ES-I3 (cell line): ENCODE data around the gene GNG12.

ENCODE experiments used
- H3K36me3 ChIP-seq: 2 replicates; pipeline ENCODE4 v1.6.1; 2013; ENCODE audit warnings: mild to moderate bottlenecking, low read length, control low read depth, moderate library complexity; ENCODE audit not compliant: insufficient read depth
- H3K4me1 ChIP-seq: 2 replicates; pipeline ENCODE4 v1.6.1; 2013; ENCODE audit warnings: mild to moderate bottlenecking, control low read depth, low read length; ENCODE audit not compliant: insufficient read depth
- H3K9ac ChIP-seq: 2 replicates; pipeline ENCODE4 v1.6.1; 2013; ENCODE audit warnings: low read depth, mild to moderate bottlenecking, low read length, moderate library complexity
- H3K9me3 ChIP-seq: 2 replicates; pipeline ENCODE4 v1.6.1; 2013; ENCODE audit warnings: mild to moderate bottlenecking, low read length, moderate library complexity; ENCODE audit not compliant: control insufficient read depth, insufficient read depth

Gene GNG12

DNA sequence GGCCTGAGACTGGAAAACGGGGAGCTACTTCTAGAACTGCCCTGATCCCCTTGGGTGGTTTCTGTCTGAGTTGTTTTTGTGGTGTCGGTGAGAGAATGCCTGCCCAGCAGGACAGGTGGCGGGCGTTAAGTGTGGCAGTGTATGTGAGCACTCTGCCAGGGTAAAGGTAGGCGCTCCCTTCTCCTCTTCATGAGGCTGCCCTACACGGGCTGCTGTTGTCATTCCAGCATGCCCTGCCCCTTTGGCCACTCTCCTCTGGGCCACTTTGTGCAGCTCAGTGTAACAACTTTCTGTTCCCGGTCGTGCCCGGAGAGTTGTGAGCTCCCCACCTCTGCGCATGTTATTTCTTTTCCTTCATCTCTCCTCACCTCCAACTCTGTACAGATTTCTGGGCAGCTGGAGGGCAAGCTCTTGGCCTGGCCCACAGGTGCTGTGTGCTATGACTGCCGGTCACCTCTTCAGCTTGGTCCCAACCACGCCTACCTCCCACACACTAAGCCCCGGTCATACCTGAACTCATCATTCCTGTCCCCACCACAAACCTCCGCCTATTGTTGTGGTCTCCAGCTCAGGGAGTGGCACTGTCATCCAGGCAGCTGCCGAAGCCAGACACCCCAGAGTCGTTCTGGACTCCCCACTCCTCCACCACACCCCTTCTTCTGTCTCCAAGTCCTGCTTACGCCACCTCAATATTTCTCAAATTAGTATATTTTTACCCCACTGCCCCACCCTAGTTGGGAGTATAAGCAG lies 79.3 kb downstream of the GNG12 start:
- peaks cover 33% of the 10 kb centered on the region for H3K4me1 ChIP-seq
- no peaks in the 10 kb centered on the region for H3K9me3 ChIP-seq
- no peaks in the 10 kb centered on the region for H3K36me3 ChIP-seq
- no peak overlapping the region for H3K9ac ChIP-seq

DNA sequence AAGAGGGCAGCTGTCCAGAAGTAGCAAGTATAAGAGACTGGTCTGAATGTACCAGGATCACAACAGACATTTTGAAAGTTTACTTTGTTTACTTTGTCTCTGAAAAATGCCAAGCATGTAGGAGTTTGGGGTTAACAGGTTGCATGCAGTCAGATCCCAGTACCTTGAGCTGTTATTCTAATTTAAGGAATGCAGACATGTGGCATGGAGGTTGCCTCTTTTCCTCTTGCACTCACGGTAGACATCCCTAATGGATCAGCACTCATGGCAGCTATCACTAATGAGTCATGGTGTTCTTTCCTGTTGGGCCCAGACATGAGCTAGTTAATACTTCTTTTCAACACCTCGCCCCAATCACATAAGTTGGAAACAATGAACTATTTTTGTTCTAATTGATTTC lies 81.0 kb downstream of the GNG12 start:
- no peaks in the 10 kb centered on the region for H3K9me3 ChIP-seq
- H3K9ac ChIP-seq: no peak overlapping the region
- H3K4me1 ChIP-seq: peaks cover 49% of the 10 kb centered on the region

DNA sequence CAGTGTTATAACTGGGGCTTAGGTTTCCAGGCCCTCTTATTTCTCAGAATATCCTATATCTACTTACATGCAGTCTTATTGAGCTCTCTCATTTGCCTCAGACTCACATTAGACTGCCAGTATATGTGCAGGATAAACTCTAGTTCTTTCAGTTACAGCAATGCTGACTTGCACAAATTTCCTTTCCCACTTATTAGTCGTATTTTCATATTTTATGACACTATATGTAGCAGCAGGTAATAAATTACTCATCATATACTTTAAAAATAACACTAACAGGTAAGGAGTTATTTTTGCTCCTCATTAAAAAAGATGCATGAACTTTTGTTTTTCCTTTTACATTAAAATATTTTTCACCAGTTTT lies 82.6 kb downstream of the GNG12 start:
- peaks cover 60% of the 10 kb centered on the region for H3K4me1 ChIP-seq
- no peaks in the 10 kb centered on the region for H3K9me3 ChIP-seq
- no peaks in the 10 kb centered on the region for H3K36me3 ChIP-seq
- no peak overlapping the region for H3K9ac ChIP-seq

More for the DNA sequence above, 81.0 kb downstream of the GNG12 start:
- H3K36me3 ChIP-seq: no peaks in the 10 kb centered on the region

DNA sequence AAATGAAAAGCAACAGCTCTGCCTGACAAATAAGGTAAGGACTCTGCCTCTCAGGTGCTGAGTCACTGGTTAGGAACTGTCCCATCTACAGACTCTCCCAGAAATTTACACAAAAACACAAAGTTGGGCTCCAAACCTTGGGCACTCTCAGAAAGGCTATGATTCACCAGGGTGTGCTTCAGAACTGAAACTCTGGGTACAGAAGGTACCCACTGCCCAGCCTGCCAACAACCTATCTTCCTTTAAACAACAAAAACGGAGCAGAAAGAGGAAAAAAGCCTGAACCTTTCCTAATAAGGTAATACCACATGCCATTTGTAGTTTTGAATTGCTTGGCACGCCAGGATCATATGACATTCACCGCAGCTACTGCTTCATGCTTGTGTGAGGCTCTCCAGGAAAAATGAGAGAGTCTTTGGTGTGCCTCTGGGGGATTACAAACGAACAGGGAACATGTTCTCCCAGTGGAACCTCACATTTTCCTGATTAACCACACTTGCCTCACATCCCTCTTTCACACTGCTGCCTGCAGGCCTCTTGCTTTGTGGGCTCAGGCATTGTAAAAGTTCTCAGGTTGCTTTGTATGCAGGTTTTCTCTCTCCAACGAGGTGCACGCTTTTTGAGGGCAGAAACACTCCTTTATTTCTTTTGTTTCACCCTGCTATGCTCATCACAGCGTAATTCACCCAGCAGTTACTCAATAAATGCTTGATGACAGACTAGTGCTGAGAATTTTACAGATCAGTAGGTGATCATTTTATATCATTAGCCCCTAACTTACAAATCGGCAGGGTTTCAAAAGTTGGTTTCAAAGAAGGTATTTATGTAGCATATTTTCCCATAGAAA lies 83.2 kb downstream of the GNG12 start:
- H3K4me1 ChIP-seq: peaks cover 60% of the 10 kb centered on the region

DNA sequence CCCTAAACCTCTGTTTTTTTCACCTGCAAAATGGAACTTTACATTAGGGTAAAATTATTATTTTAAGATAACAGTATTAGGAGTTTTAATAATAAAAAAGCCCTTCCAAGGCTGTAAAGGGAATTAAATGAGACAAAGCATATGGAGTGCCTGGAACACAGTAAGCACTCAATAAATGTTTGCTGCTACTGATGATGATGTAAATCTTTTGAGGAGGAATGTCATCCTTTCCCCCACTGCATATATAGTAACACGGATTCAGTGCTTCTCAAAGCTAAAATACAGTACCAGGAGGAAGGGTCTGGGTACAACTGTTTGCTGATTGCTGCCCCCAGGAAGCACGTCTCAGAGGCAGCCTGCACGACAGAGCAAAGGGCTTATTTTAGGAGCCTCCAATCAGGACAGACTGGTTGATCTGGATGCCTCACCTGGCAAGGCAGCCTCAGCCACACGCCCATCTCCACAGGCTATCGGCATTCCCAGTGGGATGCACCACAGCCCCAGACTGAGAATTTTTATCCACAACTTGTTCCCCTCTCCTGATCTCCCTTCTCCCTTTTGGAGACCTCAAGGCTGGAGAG lies 83.9 kb downstream of the GNG12 start:
- Histone ChIP-seq H3K9me3 (no peaks in the 10 kb centered on the region), H3K36me3 (no peaks in the 10 kb centered on the region), H3K4me1 (peaks cover 60% of the 10 kb centered on the region), H3K9ac (0 out of 2 replicates have a peak overlapping the region, but pooled peaks have one; percentile 16)

More for the DNA sequence above, 83.2 kb downstream of the GNG12 start:
- no peaks in the 10 kb centered on the region for H3K36me3 ChIP-seq
- peak overlapping the region; percentile 16; the same call in 1 of the 2 replicates for H3K9ac ChIP-seq
- H3K9me3 ChIP-seq: no peaks in the 10 kb centered on the region

DNA sequence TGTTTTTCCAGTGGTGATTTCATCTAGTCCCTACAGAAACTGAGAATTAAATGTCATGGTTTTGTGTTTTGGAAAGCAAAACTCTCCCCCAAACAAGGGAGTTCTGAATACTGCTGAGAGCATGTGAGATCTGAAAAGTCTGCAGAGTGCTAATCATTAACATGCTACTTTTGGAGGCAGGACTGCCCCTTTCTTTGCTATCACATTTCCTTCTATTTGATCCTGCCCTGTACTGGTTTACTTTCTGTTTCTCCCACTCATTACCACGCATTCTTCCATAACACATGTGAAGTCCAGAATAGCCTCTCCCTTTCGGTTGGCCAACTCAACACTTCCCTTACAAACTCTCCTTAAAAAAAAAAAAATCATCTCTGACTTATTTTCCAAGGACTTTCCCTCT lies 84.6 kb downstream of the GNG12 start:
- Histone ChIP-seq H3K36me3 (no peaks in the 10 kb centered on the region), H3K9me3 (no peaks in the 10 kb centered on the region), H3K4me1 (peaks cover 63% of the 10 kb centered on the region), H3K9ac (no peak overlapping the region)

DNA sequence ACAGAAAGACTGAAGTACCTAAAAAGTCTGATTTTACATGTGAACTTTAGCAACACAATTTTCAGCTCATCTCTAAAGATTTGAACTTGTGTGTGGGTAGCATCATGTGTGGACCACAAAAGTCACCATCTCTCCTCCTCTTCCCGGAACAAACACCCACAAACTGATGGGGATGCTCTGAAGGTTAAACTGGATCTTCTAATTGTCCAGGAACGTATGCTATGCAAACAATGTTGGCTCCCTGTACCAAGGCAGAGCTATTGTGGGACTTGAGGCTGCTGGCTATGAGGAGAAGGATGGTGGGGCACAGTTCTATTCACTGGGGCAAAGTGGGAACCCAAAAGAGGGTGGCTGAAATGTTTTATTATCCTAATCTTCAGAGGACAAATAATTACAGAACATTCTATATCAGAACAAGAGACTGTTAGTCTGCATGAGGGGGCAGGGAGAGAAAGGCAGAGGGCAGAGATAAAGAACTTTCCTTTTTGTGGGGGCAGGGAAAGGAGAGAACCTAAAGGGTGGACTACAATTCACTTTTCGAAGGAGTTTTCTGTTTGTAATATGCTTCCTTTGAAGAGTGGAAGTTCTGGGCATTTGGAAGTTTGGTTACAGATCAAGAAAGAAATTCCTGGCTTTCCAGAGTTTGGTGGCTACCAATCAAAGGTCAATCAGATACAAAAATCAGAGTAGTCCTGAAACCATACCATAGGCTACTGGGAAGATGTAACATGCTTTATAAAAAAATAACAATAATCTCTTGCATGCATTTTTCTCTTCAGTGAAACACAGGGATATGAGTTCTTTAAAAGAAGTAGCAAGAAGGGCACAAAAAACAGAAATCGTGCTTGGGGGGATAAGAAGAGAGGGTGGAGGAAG lies 85.4 kb downstream of the GNG12 start:
- Histone ChIP-seq H3K9ac (no peak overlapping the region), H3K36me3 (no peaks in the 10 kb centered on the region), H3K4me1 (peaks cover 68% of the 10 kb centered on the region), H3K9me3 (no peaks in the 10 kb centered on the region)

DNA sequence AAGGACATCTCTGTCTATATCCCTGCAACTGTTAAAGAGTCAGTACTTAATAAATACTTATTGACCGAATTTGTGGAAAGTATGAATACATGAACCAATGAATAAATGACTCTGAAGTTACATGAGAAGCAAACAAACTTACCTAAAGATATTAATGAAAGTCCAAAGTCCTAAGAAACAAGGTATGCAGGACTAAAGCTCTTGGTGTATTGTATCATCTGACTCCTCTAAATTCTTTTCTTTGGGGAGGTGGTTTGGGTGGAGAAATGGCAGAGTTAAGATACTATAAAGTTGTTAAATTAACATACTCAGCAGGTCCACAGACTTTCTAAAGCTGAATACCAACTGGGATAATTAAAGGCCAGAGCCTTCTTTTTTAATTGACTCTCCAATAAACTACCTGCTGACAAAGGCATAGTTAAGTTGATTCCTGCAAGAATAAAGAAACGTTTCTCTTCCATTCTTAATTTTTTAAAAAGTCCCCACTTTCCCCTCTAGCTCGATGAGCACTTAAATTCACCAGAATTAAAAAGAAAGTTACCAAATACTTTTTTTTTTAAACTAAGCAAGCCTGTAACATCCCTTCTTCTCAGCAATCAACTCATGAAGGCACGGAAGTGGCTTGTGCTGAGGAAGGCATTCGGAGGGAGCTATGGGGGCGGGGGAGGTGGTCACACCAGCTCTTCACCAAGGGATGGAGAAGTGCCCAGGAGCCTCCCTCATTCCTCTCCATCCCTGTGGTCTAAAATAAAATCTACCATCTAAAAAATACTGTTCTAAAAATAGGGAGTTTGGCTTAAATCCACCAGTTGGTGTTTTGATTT lies 87.2 kb downstream of the GNG12 start:
- Histone ChIP-seq H3K4me1 (peaks cover 56% of the 10 kb centered on the region), H3K9ac (no peak overlapping the region), H3K9me3 (no peaks in the 10 kb centered on the region), H3K36me3 (no peaks in the 10 kb centered on the region)

DNA sequence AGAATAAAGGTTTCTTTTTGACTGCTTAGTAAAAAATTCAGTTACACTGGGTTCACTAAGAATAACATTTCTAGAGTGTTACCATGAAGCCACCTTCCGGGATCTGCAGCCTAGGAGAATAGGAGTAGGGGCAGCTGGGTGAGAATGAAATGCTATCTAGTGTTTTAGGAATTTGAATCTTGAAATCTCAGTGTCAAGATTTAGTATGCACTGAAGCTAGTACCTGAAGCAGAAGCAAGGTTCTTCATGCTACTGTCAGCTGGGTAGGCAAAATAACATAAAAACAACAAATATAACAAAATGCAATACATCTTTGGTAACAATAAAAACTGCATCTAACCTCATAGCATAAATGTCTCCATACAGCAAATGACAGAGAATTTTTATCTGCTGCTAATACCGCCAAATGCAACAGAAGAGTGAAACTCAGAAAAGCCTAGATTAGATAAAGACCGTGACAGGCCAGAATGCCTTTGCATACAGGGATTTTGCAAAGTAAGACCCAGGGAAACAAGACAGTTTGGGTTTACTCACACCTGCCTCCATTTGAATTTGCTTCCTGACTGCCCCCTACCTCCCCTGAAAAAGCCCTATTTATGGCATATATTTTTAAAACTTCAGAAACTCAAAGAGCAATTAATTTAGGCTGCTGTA lies 90.1 kb downstream of the GNG12 start:
- Histone ChIP-seq H3K9ac (no peak overlapping the region), H3K9me3 (no peaks in the 10 kb centered on the region), H3K36me3 (no peaks in the 10 kb centered on the region), H3K4me1 (peaks cover 32% of the 10 kb centered on the region)

DNA sequence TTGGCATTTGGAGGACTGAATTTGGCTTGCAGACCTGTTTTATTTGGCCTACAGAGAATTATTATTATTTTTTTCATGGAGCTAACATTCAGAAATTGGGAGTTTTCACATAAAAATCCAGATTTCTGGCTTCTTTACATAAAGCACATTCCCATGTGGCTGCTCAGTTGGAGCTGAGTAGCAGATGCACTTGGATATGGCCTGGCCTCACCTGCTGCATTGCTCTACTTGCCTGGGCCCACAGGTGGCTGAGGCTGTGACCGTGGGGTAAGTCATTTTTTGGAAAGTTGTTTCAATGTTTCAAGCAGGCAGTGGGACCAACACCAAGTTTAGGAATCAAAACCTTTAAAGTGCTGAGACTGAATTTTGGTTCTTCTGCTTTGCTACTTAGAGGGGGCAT lies 91.5 kb downstream of the GNG12 start:
- Histone ChIP-seq H3K9me3 (no peaks in the 10 kb centered on the region), H3K36me3 (no peaks in the 10 kb centered on the region), H3K9ac (no peak overlapping the region), H3K4me1 (peaks cover 21% of the 10 kb centered on the region)

DNA sequence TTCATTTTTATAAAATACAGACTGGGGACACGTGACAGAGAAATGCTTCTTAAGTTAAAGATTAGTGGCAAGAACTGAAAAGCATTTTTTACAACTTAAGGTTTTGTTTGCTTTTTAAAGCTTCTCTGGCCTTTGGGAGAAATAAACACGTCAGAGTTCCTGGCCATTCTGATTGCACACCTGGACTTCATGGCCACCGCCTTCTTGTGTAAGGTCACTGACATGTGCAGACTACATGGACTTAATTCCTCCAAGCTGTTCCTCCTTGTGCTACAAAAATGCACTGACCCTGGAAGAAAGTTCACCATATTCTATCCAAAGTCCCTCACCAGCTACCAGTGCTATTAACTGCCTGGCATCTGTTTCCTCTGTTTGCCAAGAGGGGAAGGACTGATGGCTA lies 92.1 kb downstream of the GNG12 start:
- H3K4me1 ChIP-seq: peaks cover 17% of the 10 kb centered on the region

DNA sequence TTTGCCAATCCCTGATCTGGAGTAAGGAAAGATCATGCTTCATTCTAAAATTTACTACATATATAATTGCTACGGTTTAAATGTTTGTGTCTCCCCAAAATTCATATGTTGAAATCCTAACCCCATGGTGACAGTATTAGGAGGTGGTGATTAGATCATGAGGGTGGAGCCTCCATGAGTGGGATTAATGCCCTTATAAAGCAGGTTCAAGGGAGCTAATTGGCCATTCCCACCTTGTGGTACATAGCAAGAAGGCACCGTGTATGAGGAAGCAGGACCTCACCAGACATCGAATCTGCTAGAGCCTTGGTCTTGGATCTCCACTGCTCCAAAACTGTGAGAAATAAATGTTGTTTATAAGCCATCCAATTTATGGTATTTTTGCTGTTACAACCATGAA lies 92.7 kb downstream of the GNG12 start:
- Histone ChIP-seq H3K4me1 (peaks cover 17% of the 10 kb centered on the region), H3K36me3 (no peaks in the 10 kb centered on the region), H3K9me3 (no peaks in the 10 kb centered on the region), H3K9ac (no peak overlapping the region)

More for the DNA sequence above, 92.1 kb downstream of the GNG12 start:
- Histone ChIP-seq H3K9ac (no peak overlapping the region), H3K9me3 (no peaks in the 10 kb centered on the region), H3K36me3 (no peaks in the 10 kb centered on the region)

DNA sequence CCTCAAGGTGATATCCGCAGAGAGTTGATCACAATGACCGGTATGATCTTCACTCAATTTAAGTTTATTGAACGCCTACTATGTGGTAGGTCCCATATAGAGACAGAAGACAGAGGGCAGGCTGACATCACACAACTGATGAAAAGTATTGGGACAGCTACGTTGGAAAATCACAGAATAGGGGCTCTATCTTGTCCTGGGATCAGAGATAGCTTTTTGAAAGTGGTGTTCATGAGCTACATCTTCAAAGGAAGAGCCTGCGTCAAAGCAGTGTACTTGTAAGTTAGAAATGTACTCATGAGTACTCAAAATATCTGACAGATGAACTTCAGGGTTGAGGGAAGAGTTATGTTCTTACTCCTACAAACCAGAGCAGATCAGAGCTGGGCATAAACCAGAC lies 93.9 kb downstream of the GNG12 start:
- Histone ChIP-seq H3K36me3 (no peaks in the 10 kb centered on the region), H3K4me1 (peaks cover 17% of the 10 kb centered on the region), H3K9ac (no peak overlapping the region), H3K9me3 (no peaks in the 10 kb centered on the region)
